ENCODE measurements around the gene ESAM.

DNA sequence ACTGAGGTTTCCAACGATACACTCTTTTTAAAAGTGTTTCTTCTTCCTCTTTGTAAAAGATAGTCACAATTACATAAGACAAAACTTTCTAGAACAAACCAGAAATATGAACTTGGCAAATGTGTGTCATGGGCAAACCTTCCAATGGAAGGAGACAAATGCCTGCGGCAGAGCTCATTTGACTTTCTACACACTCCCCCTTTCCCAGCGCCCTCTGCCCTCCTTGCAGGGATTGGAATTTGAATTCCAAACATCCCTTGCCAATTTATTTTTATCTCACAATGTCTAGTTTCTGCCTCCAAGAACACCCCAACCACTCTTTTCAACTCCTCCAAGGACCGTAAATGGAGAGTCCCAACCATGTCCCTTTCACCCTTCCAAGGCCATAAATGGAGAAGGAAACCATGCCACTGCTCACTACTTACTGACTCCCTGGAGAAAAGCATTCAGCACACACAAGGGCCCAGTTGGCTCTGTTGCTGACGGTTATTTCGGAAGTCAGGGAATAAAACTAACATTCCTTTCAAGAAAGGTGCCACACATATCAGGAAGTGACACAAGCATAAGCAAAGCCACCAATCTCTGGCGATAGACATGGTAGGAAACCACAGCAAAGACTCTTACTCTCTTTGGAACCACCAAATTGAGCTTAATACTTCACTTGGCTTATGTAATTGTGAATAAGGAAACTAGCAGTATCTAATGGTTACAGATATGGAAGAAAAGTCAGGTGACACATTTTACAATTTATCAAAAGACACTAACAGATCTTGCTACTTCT lies 15.0 kb upstream of the ESAM start:
- no peak for TF ChIP-seq EZH2 (IDR thresholded peaks at IDR 0.05; ENCODE audit: low read length)
- TF ChIP-seq, protein P1, sequence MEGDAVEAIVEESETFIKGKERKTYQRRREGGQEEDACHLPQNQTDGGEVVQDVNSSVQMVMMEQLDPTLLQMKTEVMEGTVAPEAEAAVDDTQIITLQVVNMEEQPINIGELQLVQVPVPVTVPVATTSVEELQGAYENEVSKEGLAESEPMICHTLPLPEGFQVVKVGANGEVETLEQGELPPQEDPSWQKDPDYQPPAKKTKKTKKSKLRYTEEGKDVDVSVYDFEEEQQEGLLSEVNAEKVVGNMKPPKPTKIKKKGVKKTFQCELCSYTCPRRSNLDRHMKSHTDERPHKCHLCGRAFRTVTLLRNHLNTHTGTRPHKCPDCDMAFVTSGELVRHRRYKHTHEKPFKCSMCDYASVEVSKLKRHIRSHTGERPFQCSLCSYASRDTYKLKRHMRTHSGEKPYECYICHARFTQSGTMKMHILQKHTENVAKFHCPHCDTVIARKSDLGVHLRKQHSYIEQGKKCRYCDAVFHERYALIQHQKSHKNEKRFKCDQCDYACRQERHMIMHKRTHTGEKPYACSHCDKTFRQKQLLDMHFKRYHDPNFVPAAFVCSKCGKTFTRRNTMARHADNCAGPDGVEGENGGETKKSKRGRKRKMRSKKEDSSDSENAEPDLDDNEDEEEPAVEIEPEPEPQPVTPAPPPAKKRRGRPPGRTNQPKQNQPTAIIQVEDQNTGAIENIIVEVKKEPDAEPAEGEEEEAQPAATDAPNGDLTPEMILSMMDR (optimal IDR thresholded peaks at IDR 0.05 in 1 of 3, IDR thresholded peaks at IDR 0.05 in 1 of 3, conservative IDR thresholded peaks at IDR 0.05 in 1 of 3; ENCODE audit: extremely low read depth in 1 of 3, insufficient read depth in 2 of 3, low read length in 3 of 3): no peak
